A549 treated with GW870086 at 1 μM for 4 hours (cell line): ENCODE data around the gene NPPA. TPM values are rescaled to one million over a fixed set of nuclear protein-coding genes. Genes with fewer than 3 reads are reported as not detected.

Source experiments
- total RNA-seq: library from RNA; stranded (reverse); fragments of 200-300 nt; extraction: Qiagen RNA extraction; gene quantifications from 5 replicates; pipeline ENCODE4 v1.2.3, GENCODE V29; 2022; ENCODE audit warnings: low read depth

NPPA gene
- not detected in 5 replicates for total RNA-seq

DNA sequence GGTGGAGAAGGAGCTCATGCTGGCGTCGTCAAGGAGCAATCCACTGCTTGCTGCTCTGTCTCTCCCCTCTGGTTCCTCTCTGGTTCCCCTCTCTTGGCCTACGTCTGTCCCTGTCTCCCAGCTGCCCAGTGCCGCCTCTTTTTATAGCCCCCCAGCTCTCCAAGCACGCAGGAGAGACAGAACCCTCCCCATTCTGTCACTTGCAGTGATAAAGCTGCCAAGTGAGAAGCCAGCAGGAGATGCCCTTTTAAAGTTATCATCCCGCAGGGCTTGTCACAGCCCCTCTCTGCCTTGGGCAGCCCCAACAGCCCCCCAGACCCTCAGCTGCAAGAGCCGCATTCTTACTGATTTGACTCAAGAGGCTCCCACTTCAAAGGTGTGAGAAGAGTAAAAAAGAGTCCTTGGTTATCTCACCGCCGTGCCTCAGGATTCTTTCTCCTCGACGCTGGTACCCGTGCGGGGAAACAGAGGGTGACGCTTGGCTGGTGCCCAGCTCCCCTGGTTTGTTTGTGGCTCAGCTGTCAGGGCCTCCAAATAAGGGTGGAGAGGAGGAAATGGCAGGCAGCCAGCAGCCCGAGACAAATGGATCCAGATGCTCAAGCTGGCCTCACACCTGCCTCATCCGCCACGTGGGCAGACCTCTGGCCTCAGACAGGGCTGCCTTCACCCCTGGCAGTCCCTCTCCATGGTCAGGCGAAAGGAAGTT lies at the start of gene NPPA:
Gene NPPA (minus strand): TSS at position 117 of the 706 bp plus-strand sequence. CDS start 99 bp downstream, at position 18.

DNA sequence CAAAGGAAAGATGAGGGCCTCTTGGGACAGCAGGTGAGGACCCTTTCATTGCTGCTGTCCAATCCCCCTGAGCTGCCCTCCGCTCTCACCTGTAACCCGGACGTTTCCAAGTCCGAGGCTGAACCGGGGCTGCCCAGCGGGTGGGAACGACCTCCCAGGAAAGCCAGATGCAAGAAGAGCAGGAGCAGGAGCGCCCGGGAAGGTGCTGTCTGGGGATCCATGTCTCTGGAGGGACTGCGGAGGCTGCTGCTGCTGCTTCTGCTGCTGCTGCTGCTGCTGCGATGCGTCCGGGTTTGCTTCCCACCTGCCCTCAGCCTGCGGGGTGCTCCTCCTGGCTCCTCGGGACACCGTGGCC lies 11.0 kb upstream of the NPPA start, which contains the start of gene NPPB:
Gene NPPB (minus strand): TSS at position 333 of the 355 bp plus-strand sequence. CDS start 112 bp downstream, at position 221.

DNA sequence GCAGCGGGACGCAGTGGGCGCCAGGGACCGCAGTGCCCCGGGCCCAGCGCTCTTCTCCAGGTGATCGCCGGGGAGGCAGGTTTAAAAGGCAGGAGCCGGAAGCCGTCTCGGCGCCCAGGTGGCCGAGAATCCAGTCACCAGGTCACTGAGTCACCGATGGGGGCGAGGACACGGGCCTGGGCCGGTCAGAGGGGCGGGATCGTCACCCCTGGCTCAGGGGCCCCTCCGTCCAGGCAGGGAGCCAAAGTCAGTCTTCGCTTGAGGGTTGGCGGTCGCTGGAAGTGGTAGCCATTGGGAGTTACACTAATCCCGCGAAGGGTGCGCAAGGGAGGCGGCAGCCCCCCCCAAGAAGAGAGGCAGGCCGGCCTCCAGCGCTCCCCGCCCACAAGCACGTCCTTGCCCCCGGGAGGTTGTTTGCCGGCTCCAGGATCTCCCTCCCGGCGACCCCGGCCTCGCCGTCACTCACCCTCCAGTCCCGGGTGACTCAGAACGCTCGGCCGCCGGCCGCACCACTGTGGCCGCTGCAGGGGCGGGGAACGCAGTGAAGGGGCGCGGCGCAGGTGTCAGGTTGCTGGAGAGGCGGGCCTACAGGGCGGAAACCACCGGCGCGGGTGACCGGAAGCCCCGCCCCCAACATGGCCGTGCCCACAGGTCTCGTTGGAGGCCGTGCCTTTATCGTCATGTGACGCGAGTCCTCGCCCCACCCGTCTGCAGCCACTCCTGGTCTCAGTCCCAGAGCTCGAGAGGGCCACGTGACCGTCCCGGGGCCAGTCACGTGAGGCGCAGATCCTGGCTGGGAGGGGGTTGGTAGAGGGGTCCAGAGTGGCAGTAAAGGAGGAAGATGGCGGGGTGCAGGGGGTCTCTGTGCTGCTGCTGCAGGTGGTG lies 41.9 kb downstream of the NPPA start, which contains the start of the genes CLCN6 and MTHFR:
Gene CLCN6 (plus strand): TSS at position 770 of the 885 bp plus-strand sequence. CDS start 72 bp downstream, at position 842.
Gene MTHFR (minus strand): TSS at position 543 of the 885 bp plus-strand sequence. CDS start 2,848 bp downstream, outside the sequence.

Other genes with a start within 250 kb of the NPPA start
- 6.3 to 9.6 TPM (median 9.2 TPM) in 5 replicates for gene FBXO2, start 193.4 kb downstream of the NPPA start, total RNA-seq
- gene FBXO44, start 192.9 kb downstream of the NPPA start, total RNA-seq, result 12.8 to 16.8 TPM (median 15.9 TPM) in 5 replicates
- 5.9 to 9.4 TPM (median 8.5 TPM) in 5 replicates for gene FBXO6, start 183.6 kb downstream of the NPPA start, total RNA-seq
- 45.4 to 53.3 TPM (median 51.3 TPM) in 5 replicates for gene MAD2L2, start 166.6 kb downstream of the NPPA start, total RNA-seq
- 0.03 to 0.14 TPM (median 0.07 TPM) in 5 replicates for gene DRAXIN, start 156.1 kb downstream of the NPPA start, total RNA-seq
- 77.2 to 116 TPM (median 99.3 TPM) in 5 replicates for gene AGTRAP, start 111.6 kb downstream of the NPPA start, total RNA-seq
- not detected in 5 replicates for gene C1orf167, start 85.6 kb downstream of the NPPA start, total RNA-seq
- 3.9 to 4.9 TPM (median 4.0 TPM) in 5 replicates for gene MTHFR, start 41.8 kb downstream of the NPPA start, total RNA-seq
- 4.7 to 6.7 TPM (median 5.3 TPM) in 5 replicates for gene CLCN6, start 41.6 kb downstream of the NPPA start, total RNA-seq
- 0.24 TPM in 1 of 5 replicates, not detected in the others for gene NPPB, start 11.2 kb upstream of the NPPA start, total RNA-seq
- gene KIAA2013, start 78.6 kb upstream of the NPPA start, total RNA-seq, result 30.1 to 47.4 TPM (median 45.3 TPM) in 5 replicates
- 69.4 to 85.4 TPM (median 79.5 TPM) in 5 replicates for gene PLOD1, start 86.9 kb upstream of the NPPA start, total RNA-seq
- 31.6 to 36.8 TPM (median 32.3 TPM) in 5 replicates for gene MFN2, start 132.7 kb upstream of the NPPA start, total RNA-seq
- gene MIIP, start 171.7 kb upstream of the NPPA start, total RNA-seq, result 11.7 to 15.5 TPM (median 13.0 TPM) in 5 replicates
- gene TNFRSF8, start 215.5 kb upstream of the NPPA start, total RNA-seq, result 0.06 to 0.23 TPM (median 0.11 TPM) in 5 replicates